RPMI7951 (cell line): ENCODE measurements around the gene DZIP3. TPM values are rescaled to one million over a fixed set of nuclear protein-coding genes. Genes with fewer than 3 reads are reported as not detected.

ENCODE experiments used
- DNase-seq: peaks from one replicate; pipeline ENCODE4 v3.0.0-alpha.2; 2012; ENCODE audit warnings: low read depth
- total RNA-seq: library from RNA; depleted of rRNA; stranded (reverse); fragments of >200 nt; shearing (Covaris generic); gene quantifications from 2 replicates; pipeline ENCODE4 v1.2.3, GENCODE V29; 2014; rRNA removed

The DZIP3 gene
- total RNA-seq, 1 experiment from 2014 or later = 12.5 TPM

DNA sequence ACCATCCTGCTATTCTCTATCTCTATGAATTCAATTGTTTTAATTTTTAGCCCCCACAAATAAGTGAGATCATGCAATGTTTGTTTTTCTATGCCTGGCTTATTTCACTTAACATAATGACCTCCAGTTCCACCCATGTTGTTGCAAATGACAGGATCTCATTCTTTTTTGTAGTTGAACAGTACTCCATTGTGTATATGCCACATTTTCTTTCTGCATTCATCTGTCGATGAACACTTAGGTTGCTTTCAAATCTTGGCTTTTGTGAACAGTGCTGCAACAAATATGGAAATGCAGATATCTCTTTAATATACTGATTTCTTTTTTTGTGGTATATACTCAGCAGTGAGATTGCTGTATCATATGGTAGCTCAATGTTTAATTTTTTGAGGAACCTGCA is 108.9 kb downstream of the DZIP3 start:
- DNase-seq = no peak

DNA sequence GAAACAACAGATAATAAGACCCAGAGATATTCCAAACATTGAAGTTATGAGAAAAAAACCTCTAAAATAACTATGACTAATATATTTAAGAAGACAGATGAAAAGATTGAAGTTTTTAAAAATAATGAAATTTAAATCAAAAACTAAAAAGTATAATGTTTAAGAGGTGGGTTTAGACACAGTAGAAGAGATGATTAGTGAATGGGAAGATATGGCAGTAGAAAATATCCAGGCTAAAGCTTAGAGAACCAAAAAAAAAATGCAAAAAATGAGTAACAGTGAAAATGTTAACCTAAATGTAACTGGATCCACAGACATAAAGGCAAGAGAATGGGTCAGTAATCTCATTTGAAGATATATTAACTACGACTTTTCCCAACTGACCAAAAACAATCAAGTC is 115.5 kb downstream of the DZIP3 start:
- no peak for DNase-seq

DNA sequence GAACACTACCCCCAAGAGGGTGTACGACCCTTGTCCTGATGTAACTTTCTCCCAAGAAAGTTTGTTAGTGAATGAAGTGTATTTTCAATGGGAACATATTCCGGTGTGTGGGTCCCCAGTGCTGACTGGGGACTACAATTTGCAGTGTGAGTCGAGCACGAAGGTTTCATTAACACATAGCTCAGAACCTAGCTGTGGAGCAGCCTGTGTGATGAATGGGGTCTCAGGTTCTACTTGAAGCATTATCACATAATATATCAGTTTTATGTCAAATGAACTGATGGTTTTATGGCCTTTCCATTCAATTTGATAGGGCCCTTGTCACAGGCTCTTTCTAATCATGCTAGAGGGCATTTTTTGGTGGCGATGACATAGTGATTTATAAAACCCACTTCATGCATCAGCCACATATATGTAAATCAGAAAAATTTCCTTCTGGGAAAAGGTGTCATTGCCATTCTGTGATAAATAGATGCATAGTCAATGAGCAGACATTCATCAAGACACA is 123.5 kb downstream of the DZIP3 start:
- DNase-seq = no peak

DNA sequence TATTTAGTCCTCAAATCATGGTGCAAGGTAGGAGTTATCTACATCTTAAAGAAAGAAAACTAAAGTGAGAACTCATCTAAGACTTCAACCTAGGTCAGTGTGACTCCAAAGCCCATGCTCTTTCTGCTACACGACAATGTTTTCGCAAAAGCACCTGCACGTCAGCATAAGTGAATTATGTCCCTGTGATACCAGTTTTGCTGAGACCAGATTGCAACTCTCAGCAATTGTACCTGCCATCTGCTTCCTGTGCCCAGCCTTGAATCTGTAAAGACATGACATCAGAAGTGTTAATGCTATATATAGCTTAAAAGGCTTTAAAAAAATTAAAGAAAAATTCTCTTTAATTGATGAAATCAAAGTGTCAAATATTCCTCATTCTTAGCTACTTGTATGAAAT is 124.3 kb downstream of the DZIP3 start:
- DNase-seq = no peak

DNA sequence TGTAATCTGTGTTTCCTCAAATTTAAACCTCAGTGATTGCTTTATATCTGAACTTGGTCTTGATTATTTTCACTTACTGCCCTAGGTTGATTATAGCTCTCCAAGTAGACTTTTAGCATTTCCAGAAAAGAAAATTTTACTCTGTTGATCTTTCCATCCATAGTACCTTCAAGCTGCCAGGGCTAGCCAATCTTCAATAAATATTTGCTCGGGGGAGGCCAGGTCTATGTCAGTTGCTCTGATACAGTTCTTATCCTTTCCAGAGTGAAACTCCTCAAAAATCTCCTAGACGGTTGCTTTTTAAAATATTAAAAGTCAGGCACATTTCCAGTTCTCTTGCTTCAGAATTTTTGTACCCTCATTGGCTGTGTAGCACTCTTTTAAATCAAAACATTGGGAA is 128.9 kb downstream of the DZIP3 start:
- DNase-seq = no peak

DNA sequence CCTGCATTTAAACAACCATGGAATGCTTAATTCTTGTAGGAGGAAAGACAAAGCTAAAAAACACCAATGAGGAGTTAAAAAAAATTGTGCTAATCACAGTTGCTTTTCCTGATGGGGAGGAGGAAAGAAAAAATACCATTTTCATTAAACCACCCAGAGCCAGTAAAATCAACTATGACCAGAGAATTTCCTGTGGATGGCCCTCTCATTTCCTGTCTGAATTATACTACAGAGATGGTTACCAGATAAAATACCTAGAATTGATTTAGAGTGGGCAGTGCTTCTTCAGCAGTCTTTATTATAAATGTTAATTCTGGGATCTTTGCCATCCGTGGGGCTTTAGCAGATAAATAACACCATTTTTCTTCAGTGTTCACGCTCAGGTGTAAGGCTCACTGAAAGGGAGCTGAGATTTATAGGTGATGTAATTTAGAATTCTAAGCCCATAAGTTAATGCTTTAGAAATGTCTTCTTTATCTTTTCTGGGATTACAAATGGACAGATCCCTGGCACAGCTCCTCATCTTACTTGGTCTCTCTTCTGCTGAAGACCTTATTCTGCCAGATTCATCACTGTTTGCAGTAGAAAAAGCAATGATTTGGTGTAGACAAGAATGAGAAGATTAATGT is 129.8 kb downstream of the DZIP3 start:
- no peak for DNase-seq

DNA sequence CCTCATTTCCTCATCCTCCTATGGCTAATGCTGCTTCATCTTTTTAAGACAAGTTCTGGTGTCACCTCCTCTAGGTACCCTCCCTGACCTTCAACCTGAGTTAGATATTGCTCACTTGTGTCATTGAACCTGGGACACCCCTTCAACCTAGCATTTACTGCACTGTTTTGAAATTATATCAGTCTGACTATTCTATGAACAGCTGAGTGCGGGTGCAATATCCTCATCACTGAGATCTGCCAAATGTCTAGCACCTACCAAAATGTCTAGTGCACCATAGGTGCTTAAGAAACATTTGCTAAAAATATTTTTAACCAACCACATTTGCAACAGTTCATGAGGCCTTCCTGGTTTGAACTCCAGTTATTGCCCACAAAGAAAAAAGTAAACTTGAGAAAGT is 133.2 kb downstream of the DZIP3 start:
- DNase-seq = no peak

DNA sequence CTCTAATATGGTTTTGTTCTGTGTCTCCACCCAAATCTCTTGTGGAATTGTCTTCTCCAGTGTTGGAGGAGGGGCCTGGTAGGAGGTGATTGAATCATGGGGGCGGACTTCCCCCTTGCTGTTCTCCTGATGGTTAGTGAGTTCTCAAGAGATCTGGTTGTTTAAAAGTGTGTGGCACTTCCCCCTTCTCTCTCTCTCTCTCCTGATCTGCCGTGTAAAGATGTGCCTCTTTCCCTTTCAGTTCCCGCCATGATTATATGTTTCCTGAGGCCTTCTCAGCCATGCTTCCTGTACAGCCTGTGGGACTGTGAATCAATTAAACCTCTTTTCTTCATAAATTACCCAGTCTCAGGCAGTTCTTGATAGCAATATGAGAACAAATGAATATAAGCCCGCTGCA is 134.6 kb downstream of the DZIP3 start:
- DNase-seq = no peak

DNA sequence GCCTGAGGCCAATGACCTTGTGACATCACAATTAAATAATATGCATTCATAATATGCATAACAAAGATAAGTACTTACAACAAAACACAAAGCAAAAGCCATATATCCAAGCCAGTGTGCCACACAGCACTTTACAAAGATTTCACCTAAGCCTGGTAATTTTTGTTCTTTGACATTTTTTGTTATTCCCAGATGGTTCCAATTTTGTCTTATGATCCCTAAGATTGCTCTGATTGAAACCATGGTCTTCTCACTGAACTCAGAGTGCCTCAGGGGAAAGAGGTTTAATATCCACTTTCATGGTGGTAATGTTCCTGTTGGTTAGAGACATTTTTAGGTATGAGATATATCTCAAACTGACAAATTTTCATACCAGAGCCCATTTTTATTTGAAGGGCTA is 138.6 kb downstream of the DZIP3 start:
- DNase-seq = no peak

DNA sequence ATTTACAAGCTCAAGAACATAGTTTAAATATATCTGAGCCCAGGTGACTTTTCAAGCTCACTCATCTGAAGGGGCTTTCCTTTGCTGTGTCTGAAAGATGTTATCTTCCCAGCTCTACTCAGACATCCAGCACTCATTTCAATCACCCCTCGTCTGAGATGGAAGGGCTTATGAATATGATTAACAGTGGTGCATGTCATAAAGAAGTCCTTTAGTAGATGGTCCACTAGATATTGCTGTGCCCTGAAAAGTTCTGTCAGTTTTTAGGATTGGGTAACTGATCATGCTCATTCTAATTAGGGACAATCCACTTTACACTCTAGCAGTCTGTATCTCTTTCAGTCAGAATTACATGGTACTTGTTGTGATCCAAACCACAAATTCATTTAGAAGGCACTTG is 139.4 kb downstream of the DZIP3 start:
- DNase-seq = no peak

DNA sequence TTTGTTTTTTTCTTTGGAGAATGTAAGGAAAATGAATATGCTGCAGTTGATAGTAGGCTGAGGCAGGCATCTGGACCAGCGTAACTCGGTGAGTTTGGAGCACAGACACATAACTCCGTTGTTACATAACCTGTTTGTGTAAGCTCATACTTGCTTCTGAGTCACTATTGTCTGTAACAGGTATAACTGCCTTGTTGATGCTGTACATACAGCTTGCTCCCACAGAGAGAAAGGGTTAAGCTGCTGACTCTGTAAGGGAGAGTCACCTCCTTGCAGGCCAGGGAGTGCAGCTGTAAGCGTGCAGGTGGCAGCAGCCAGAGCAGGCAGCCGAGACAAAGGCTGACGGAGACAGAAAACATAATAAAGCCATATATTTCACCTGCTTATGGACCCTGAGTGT is 147.3 kb downstream of the DZIP3 start:
- DNase-seq = no peak

DNA sequence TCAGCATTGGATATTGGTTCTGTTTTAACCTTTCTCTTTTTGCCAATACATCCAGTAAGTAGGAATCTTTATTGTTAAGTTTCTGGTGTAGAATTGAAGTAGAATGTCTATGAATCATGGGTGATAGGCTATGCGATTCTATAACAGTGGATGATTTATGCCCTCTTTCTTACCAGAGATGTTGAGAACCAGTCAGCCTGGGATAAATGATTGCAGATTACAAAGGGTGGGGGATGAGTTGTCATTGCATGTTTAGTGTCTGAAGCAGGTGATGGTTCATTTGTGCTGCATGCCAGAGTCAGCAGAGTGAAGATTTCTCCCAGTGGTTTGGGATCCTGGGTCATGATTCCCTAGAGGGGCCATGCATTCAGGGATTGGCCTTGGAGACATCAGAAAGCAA is 153.4 kb downstream of the DZIP3 start:
- DNase-seq = no peak

Other genes starting within 250 kb of the DZIP3 start
- gene MYH15, start 79.1 kb upstream of the DZIP3 start, total RNA-seq = 0.20 and 0.24 TPM in 2 replicates
- gene CIP2A, start 284 bp upstream of the DZIP3 start, total RNA-seq = 72.3 and 91.9 TPM in 2 replicates
- not detected in 2 replicates for gene RETNLB, start 167.7 kb downstream of the DZIP3 start, total RNA-seq
- not detected in 2 replicates for gene TRAT1, start 233.1 kb downstream of the DZIP3 start, total RNA-seq